Prostate gland (tissue), 2 donors: ENCODE results near the gene DCST2. TPM values are rescaled to one million over a fixed set of nuclear protein-coding genes. Genes with fewer than 3 reads are reported as not detected.

Experiments used
- DNase-seq: peaks from one replicate; pipeline ENCODE4 v3.0.0-alpha.2; 2019; ENCODE audit warnings: low spot score
- H3K27ac ChIP-seq, 2 donors: fragments of 200-600 bp; sonication (generic); 2 replicates each; pipeline ENCODE4 v1.5.1; 2017 to 2019
- H3K27me3 ChIP-seq: fragments of 200-600 bp; sonication (generic); replicated peaks from 2 replicates; pipeline ENCODE4 v1.5.1; 2019; ENCODE audit not compliant: insufficient read depth
- H3K36me3 ChIP-seq, 2 donors: fragments of 200-600 bp; sonication (generic); 1 replicate in 1 of 2; 2 replicates in 1 of 2; pipeline versions ENCODE4 v1.5.1 to v1.8.1; 2017 to 2019
- H3K4me1 ChIP-seq: fragments of 200-600 bp; sonication (generic); replicated peaks from 2 replicates; pipeline ENCODE4 v1.5.1; 2019
- H3K4me3 ChIP-seq, 2 donors: fragments of 200-600 bp; sonication (generic); 2 replicates each; pipeline ENCODE4 v1.5.1; 2017 to 2019
- H3K9me3 ChIP-seq: fragments of 200-600 bp; sonication (generic); 2 replicates; pipeline ENCODE4 v1.5.1; 2017
- POLR2A ChIP-seq: fragments of 450-650 bp; IDR thresholded peaks from one replicate; pipeline ENCODE4 v1.6.1; 2016; ENCODE audit warnings: antibody characterized with exemption, mild to moderate bottlenecking
- POLR2AphosphoS5 ChIP-seq: sonication (generic); formaldehyde crosslinking; IDR thresholded peaks from one replicate; pipeline ENCODE4 v1.6.1; 2017; ENCODE audit warnings: antibody characterized with exemption
- WGBS: methylation state at CpG from one replicate; pipeline ENCODE4 v1.1.5; 2018; 5-methylcytosine and 5-hydroxymethylcytosine counted together
- intact Hi-C: fragments of 100-400 bp; cut with DNase I; formaldehyde crosslinking; loops from one replicate; pipeline ENCODE4 v1.14.2; 2022
- total RNA-seq, 2 donors: library from RNA; depleted of rRNA; stranded (reverse); fragments of >200 nt; gene quantifications; one replicate each; pipeline ENCODE4 v1.1.0, GENCODE V29; 2016
- TF ChIP-seq, protein P1 (sequence below), 4 experiments: fragments of 200-600 bp in 2 of 4; fragments of 450-650 bp in 2 of 4; sonication (generic) in 2 of 4; IDR thresholded peaks; 1 replicate in 3 of 4; 2 replicates in 1 of 4; pipeline ENCODE4 v1.5.1; 2016 to 2019; ENCODE audit warnings: antibody characterized with exemption in 4 of 4, mild to moderate bottlenecking in 2 of 4, moderate library complexity in 2 of 4

The DCST2 gene
- total RNA-seq, 2 donors from 2014 or later: 2.3 to 5.3 TPM

DNA sequence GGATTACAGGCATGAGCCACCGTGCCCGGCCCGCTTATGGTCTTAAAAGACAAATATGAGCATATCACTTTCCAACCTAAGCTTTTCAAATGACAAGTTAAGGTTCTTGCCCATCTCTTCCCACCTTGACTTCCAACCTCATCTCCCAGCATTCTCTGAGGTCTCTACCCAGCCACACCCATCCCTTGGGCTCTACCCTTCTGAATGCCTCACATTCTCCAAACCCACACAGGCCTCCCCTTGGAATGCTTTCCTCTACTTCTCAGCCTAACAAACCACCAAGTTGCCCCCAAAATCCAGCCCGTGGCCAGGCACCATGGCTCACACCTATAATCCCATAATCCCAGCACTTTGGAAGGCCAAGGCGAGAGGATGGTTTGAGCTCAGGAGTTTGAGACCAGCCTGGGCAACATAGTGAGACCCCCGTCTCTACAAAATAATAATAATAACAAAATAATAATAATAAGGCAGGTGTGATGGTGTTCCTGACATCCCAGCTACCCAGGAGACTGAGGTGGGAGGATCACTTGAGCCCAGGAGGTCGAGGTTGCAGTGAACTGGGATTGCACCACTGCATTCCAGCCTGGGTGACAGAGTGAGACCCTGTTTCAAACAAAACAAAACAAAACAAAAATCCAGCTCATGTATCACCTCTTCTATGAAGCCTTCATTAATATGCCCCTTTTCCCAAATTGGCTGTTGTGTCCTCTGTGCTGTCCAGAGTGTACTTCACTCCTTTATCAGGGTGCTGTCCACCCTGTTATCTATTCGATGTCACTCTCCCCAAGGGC, 11.2 kb downstream of the DCST2 start:
- no peak overlapping the region for H3K27ac ChIP-seq
- no peak for DNase-seq
- 70% methylated on average over 8 of the region's 8 CpGs for WGBS
- H3K4me1 ChIP-seq: peaks cover 7% of the 10 kb centered on the region
- H3K4me3 ChIP-seq: no peak overlapping the region
- H3K27me3 ChIP-seq: no peaks in the 10 kb centered on the region
- H3K36me3 ChIP-seq: no peaks in the 10 kb centered on the region
- H3K9me3 ChIP-seq: no peaks in the 10 kb centered on the region
- no peak for TF ChIP-seq POLR2A
- TF ChIP-seq POLR2AphosphoS5: no peak
- TF ChIP-seq, protein P1, sequence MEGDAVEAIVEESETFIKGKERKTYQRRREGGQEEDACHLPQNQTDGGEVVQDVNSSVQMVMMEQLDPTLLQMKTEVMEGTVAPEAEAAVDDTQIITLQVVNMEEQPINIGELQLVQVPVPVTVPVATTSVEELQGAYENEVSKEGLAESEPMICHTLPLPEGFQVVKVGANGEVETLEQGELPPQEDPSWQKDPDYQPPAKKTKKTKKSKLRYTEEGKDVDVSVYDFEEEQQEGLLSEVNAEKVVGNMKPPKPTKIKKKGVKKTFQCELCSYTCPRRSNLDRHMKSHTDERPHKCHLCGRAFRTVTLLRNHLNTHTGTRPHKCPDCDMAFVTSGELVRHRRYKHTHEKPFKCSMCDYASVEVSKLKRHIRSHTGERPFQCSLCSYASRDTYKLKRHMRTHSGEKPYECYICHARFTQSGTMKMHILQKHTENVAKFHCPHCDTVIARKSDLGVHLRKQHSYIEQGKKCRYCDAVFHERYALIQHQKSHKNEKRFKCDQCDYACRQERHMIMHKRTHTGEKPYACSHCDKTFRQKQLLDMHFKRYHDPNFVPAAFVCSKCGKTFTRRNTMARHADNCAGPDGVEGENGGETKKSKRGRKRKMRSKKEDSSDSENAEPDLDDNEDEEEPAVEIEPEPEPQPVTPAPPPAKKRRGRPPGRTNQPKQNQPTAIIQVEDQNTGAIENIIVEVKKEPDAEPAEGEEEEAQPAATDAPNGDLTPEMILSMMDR (IDR thresholded peaks at IDR 0.05): no peak
- intact Hi-C loops: no loop called here

DNA sequence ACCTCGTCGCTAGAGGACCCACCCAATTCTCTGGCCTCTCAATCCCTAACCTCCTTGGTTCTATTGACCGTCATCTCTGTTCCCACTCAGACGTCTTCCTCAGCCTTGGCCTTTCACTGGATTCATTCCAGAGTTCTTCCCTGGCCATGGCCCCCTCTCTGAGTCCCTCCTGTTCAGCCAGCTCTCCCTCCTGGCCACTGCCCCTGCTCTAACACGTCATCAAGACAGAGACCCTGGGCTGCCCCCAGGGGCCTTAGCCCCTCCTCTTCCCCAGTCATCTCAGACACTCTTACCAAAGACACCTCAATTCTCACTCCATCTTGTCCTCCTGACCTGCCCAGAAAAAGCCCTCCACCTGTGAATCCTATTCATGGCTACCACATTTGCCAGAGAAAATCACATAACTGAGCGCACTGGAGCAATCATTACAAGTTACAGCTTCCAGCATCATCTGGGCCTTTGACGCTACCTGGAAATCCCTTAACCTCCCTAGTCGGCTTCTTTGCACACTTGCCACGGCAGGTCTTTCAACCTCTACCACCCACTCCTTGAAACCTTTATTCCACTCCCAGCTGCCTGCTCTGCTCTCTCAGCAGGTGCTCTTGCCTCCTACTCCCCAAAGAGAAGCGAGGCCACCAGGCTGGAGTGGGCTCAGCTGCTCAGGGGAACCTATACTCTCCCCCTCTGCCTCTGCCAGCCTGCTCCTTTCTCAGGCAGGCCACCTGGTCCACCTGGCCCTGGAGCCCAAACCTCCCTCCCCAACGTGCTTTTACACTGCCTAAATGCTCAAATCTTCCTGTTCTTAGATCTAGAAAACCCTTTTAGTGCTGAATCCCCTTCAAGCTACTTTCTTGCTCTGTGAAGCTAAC, 14.0 kb downstream of the DCST2 start:
- 77% methylated on average over 11 of the region's 11 CpGs for WGBS
- Histone ChIP-seq H3K9me3 (no peaks in the 10 kb centered on the region), H3K27me3 (no peaks in the 10 kb centered on the region), H3K36me3 (peaks cover 5 to 10% of the 10 kb centered on the region in 2 donors), H3K4me3 (no peak overlapping the region), H3K4me1 (peaks cover 14% of the 10 kb centered on the region), H3K27ac (no peak overlapping the region)
- intact Hi-C loops: no loop called here
- TF ChIP-seq, protein P1 (IDR thresholded peaks at IDR 0.05): no peak
- TF ChIP-seq POLR2A: no peak
- no peak for TF ChIP-seq POLR2AphosphoS5
- DNase-seq: no peak

DNA sequence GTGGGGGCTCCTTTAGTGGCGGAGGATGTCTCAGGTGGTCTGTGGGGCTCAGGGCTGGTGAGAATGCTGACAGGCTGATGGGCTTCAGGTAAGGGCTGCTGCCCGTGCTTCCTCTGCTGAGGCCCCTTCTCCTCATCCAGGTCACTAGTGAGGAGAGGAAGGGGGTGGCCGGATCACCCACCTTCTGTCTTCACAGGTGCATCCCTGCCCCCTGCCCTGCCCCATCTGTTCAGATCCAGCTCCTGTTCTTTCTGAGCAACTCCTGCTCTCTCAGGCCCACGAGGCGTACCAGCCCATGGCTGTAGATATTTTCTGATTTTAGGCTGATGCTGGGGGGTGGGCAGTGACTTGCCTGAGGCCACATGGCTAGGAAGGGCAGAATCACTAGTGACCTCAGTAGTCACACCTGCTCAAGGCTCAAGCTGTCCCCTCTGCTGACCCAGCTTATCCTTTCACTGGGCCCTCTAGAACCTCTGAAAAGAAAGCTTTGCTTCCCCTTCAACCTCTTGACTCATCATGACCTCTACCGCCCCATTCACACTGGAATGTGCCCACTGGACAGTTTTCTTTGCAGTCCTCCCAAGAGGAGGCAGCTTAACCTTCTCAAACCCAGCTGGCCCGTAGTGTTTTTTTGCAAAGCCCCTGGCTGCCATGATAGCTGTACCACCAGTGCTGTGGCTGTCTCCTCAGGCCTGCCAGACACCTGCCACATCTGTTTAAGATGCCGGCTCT, 14.8 kb downstream of the DCST2 start:
- Histone ChIP-seq H3K36me3 (peaks cover 7 to 14% of the 10 kb centered on the region in 2 donors), H3K4me1 (peaks cover 14% of the 10 kb centered on the region), H3K4me3 (no peak overlapping the region), H3K27ac (peak overlapping the region in 1 of 2 donors; percentile 80), H3K9me3 (no peaks in the 10 kb centered on the region), H3K27me3 (no peaks in the 10 kb centered on the region)
- no peak for DNase-seq
- intact Hi-C loops: no loop called here
- WGBS: 87% methylated on average over 8 of the region's 8 CpGs
- TF ChIP-seq POLR2AphosphoS5 (no peak), POLR2A (no peak)
- TF ChIP-seq, protein P1 (IDR thresholded peaks at IDR 0.05): no peak

DNA sequence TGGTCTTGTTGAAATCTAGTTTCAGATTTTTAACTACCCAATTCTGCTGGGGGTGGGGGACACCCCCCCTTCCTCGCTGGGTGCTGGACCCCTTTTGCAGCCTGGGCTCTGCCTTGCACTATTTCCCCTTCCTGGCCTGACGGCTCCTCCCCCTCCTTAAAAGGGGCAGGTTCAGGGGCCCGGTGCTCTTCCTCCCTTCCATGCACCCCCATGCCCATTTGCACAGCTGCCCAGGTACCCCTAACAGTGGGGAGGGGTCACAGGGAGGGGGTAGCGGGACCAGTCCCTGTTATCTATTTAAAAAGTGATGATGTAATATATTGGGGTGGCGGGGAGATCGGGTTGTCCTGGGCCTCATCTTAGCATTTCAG, 15.7 kb downstream of the DCST2 start:
- peak overlapping the region in 1 of 2 donors; percentile 26 for H3K4me3 ChIP-seq
- no peaks in the 10 kb centered on the region for H3K27me3 ChIP-seq
- peak overlapping the region; percentile 80 to 87 for H3K27ac ChIP-seq
- intact Hi-C loops: loop anchor here (1.0 kb wide), 1 partner anchor 56 kb away; no protein-coding TSS in a partner anchor
- TF ChIP-seq, protein P1 (IDR thresholded peaks at IDR 0.05): no peak
- DNase-seq: no peak
- H3K36me3 ChIP-seq: peaks cover 7 to 14% of the 10 kb centered on the region in 2 donors
- 55% methylated on average over 6 of the region's 6 CpGs for whole genome bisulfite sequencing
- no peaks in the 10 kb centered on the region for H3K9me3 ChIP-seq
- H3K4me1 ChIP-seq: peaks cover 14% of the 10 kb centered on the region
